BLaER1 treated with 17β-estradiol and CSF1 and Interleukin-3, amounts not matched to agents 10 nM and 100 nM (cell line): ENCODE measurements around the gene DECR2.

ENCODE experiments used
- H3K27ac ChIP-seq, 11 experiments: shearing (Covaris generic); formaldehyde crosslinking; 2 replicates each; pipeline ENCODE4 v1.8.1; 2022
- H3K27me3 ChIP-seq, 11 experiments: shearing (Covaris generic); formaldehyde crosslinking; 2 replicates each; pipeline ENCODE4 v1.8.1; 2022
- H3K36me3 ChIP-seq, 11 experiments: shearing (Covaris generic); formaldehyde crosslinking; 2 replicates each; pipeline ENCODE4 v1.8.1; 2022
- H3K4me1 ChIP-seq, 10 experiments: shearing (Covaris generic); formaldehyde crosslinking; 2 replicates each; pipeline ENCODE4 v1.8.1; 2022
- H3K4me2 ChIP-seq, 11 experiments: shearing (Covaris generic); formaldehyde crosslinking; 2 replicates each; pipeline ENCODE4 v1.8.1; 2022
- H3K4me3 ChIP-seq, 10 experiments: shearing (Covaris generic); formaldehyde crosslinking; 2 replicates each; pipeline ENCODE4 v1.8.1; 2022
- H3K9ac ChIP-seq, 11 experiments: shearing (Covaris generic); formaldehyde crosslinking; 2 replicates each; pipeline ENCODE4 v1.8.1; 2022
- H3K9me3 ChIP-seq, 11 experiments: shearing (Covaris generic); formaldehyde crosslinking; replicated peaks in 1 of 11; 2 replicates each; pipeline ENCODE4 v1.8.1; 2022
- H4K20me1 ChIP-seq, 11 experiments: shearing (Covaris generic); formaldehyde crosslinking; 2 replicates each; pipeline ENCODE4 v1.8.1; 2022
- Cebpa-rat ChIP-seq, 11 experiments: shearing (Covaris generic); IDR thresholded peaks; 2 replicates each; pipeline ENCODE4 v1.8.1; 2022

The DECR2 gene

DNA sequence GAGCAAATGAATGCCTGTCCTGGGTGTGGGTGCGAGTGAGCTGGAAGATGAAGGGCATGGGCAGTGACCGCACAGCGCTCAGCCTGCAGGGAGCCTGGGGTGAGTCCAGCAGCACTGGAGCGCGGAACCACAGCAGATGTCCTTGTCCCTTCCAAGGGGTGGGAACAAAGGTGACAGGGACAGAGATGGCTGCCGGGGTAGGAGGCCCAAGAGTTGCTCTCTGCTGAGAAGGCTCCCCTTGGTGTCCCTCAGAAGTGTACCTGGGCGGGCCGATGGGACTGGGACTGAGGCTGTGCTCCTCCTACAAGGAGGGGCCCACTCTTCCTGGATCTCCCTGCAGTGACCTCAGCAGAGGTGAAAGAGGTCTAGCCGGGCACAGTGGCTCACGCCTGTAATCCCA is 12.3 kb upstream of the DECR2 start:
- no peak overlapping the region for H3K27ac ChIP-seq
- H4K20me1 ChIP-seq: no peaks in the 10 kb centered on the region
- peaks cover 0 to 6% (median 0%) of the 10 kb centered on the region in 11 experiments; a peak in 5 of 22 replicates for H3K9me3 ChIP-seq
- H3K4me2 ChIP-seq: no peak overlapping the region
- H3K4me1 ChIP-seq: peaks cover 19 to 39% (median 25%) of the 10 kb centered on the region in 10 experiments
- H3K27me3 ChIP-seq: no peaks in the 10 kb centered on the region
- 0 out of 22 replicates have a peak overlapping the region, but pooled peaks of 1 of the 11 experiments have one; percentile 5 for H3K9ac ChIP-seq
- H3K36me3 ChIP-seq: no peaks in the 10 kb centered on the region
- TF ChIP-seq Cebpa-rat (IDR thresholded peaks at IDR 0.05): no peak
- H3K4me3 ChIP-seq: no peak overlapping the region

DNA sequence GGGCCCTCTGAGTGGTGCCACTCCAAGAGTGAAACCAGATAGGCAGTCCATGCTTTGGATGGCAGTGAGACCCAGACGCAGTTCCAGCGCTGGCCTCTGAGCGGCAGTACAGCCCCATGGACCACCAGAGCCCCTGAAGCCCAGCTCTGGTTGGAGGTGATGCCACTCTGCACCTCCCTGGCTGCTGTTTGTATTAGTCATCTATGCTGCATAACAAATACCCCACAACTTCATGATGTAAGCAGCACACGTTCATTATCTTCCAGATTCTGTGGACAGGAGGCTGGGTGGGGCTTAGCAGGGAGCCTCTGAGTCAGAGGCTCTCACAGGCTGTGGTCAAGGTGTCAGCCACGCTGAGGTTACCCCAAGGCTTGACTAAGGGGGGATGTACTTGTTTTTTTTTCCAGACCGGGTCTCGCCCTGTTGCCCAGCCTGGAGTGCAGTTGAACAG is 9.8 kb upstream of the DECR2 start:
- H3K27ac ChIP-seq: no peak overlapping the region
- no peak for TF ChIP-seq Cebpa-rat (IDR thresholded peaks at IDR 0.05)
- H3K9me3 ChIP-seq: peaks cover 0 to 6% (median 0%) of the 10 kb centered on the region in 11 experiments; a peak in 5 of 22 replicates
- H3K4me3 ChIP-seq: no peak overlapping the region
- no peak overlapping the region for H3K4me2 ChIP-seq
- peaks cover 15 to 42% (median 22%) of the 10 kb centered on the region in 10 experiments; a peak in 19 of 20 replicates for H3K4me1 ChIP-seq
- no peaks in the 10 kb centered on the region for H4K20me1 ChIP-seq
- 0 out of 22 replicates have a peak overlapping the region, but pooled peaks of 1 of the 11 experiments have one; percentile 37 for H3K9ac ChIP-seq
- H3K36me3 ChIP-seq: no peaks in the 10 kb centered on the region
- H3K27me3 ChIP-seq: no peaks in the 10 kb centered on the region

- peak overlapping the region in 5 of 11 experiments; percentile 11 to 51 (median 23); a peak in 5 of 22 replicates for H3K9ac ChIP-seq
- H3K4me1 ChIP-seq: peaks cover 15 to 42% (median 22%) of the 10 kb centered on the region in 10 experiments; a peak in 19 of 20 replicates
- H3K27ac ChIP-seq: peak overlapping the region in 8 of 11 experiments; percentile 25 to 68 (median 46); a peak in 13 of 22 replicates
- H3K36me3 ChIP-seq: no peaks in the 10 kb centered on the region
- H3K27me3 ChIP-seq: no peaks in the 10 kb centered on the region
- peaks cover 0 to 6% (median 0%) of the 10 kb centered on the region in 11 experiments; a peak in 5 of 22 replicates for H3K9me3 ChIP-seq
- H3K4me3 ChIP-seq: no peak overlapping the region
- peak in 2 of 11 experiments; percentile 11 to 40; a peak in 1 of 22 replicates for TF ChIP-seq Cebpa-rat (IDR thresholded peaks at IDR 0.05)
- H4K20me1 ChIP-seq: no peaks in the 10 kb centered on the region
- H3K4me2 ChIP-seq: peak overlapping the region in 6 of 11 experiments; percentile 12 to 57 (median 28); a peak in 8 of 22 replicates
These were observed 9.1 kb upstream of the DECR2 start for GRCh38 chr16:392450-393030.

- Histone ChIP-seq H4K20me1 (peaks cover 5 to 28% (median 24%) of the 10 kb centered on the region in 11 experiments; a peak in 17 of 22 replicates), H3K9ac (peak overlapping the region; percentile 45 to 95 (median 90); a peak in 9 of 22 replicates), H3K27ac (peak overlapping the region in 5 of 11 experiments; percentile 42 to 93 (median 92); a peak in 6 of 22 replicates), H3K27me3 (no peaks in the 10 kb centered on the region), H3K4me1 (peaks cover 44 to 62% (median 52%) of the 10 kb centered on the region in 10 experiments), H3K4me3 (peak overlapping the region in 9 of 10 experiments; percentile 66 to 86 (median 76); a peak in 15 of 20 replicates), H3K9me3 (peaks cover 0 to 6% (median 0%) of the 10 kb centered on the region in 11 experiments; a peak in 5 of 22 replicates), H3K36me3 (peaks cover 9 to 22% (median 17%) of the 10 kb centered on the region in 11 experiments; a peak in 19 of 22 replicates), H3K4me2 (peak overlapping the region; percentile 55 to 95 (median 83))
- no peak for TF ChIP-seq Cebpa-rat (IDR thresholded peaks at IDR 0.05)
These were observed 5.5 kb upstream of the DECR2 start for GRCh38 chr16:396199-396598.

DNA sequence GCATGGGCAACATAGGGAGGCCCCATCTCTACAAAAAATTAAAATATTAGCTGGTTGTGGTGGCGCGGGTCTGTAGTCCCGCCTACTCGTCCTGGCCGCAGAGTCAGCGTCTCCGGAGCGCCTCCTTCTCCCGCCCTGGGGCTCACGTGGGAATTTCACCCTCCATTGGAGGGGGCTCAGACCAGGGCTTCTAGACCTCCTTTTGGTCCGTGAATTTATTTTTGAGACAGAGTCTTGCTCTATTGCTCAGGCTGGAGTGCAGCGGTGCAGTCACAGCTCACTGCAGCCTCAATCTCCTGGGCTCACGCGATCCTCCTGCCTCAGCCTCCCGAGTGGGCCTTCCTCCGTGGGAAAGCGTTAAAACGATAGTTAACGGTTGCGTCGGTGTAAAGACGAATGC is 5.1 kb upstream of the DECR2 start:
- H3K9ac ChIP-seq: peak overlapping the region; percentile 45 to 95 (median 90); a peak in 18 of 22 replicates
- H3K27ac ChIP-seq: peak overlapping the region in 9 of 11 experiments; percentile 30 to 94 (median 92); a peak in 14 of 22 replicates
- H3K4me1 ChIP-seq: peaks cover 44 to 62% (median 51%) of the 10 kb centered on the region in 10 experiments
- peaks cover 9 to 22% (median 17%) of the 10 kb centered on the region in 11 experiments; a peak in 19 of 22 replicates for H3K36me3 ChIP-seq
- peak overlapping the region; percentile 55 to 95 (median 83) for H3K4me2 ChIP-seq
- peak overlapping the region; percentile 66 to 86 (median 75) for H3K4me3 ChIP-seq
- H3K27me3 ChIP-seq: no peaks in the 10 kb centered on the region
- peaks cover 0 to 6% (median 0%) of the 10 kb centered on the region in 11 experiments; a peak in 5 of 22 replicates for H3K9me3 ChIP-seq
- no peak for TF ChIP-seq Cebpa-rat (IDR thresholded peaks at IDR 0.05)
- H4K20me1 ChIP-seq: peaks cover 5 to 28% (median 24%) of the 10 kb centered on the region in 11 experiments; a peak in 17 of 22 replicates

GRCh38 chr16:397135-397661 is 4.5 kb upstream of the DECR2 start, which contains the start of gene NME4:
Gene NME4, plus strand, starts transcription at chr16:397199. Its CDS starts 24 bp downstream, at chr16:397223.
- Histone ChIP-seq H3K9me3 (no peaks in the 10 kb centered on the region; a peak in 2 of 22 replicates), H3K27ac (peak within 1 kb of the TSS; percentile 76 to 94 (median 91); a peak in 21 of 22 replicates), H4K20me1 (peaks cover 5 to 28% (median 24%) of the 10 kb centered on the region in 11 experiments; a peak in 17 of 22 replicates), H3K36me3 (peaks cover 9 to 22% (median 17%) of the 10 kb centered on the region in 11 experiments; a peak in 19 of 22 replicates), H3K27me3 (no peaks in the 10 kb centered on the region), H3K9ac (peak within 1 kb of the TSS; percentile 82 to 95 (median 91)), H3K4me2 (peak within 1 kb of the TSS; percentile 58 to 95 (median 92)), H3K4me3 (peak within 1 kb of the TSS; percentile 66 to 86 (median 75)), H3K4me1 (peaks cover 45 to 61% (median 53%) of the 10 kb centered on the region in 10 experiments)
- TF ChIP-seq Cebpa-rat (IDR thresholded peaks at IDR 0.05): no peak

- peaks cover 5 to 28% (median 24%) of the 10 kb centered on the region in 11 experiments; a peak in 17 of 22 replicates for H4K20me1 ChIP-seq
- H3K9me3 ChIP-seq: no peaks in the 10 kb centered on the region
- no peaks in the 10 kb centered on the region for H3K27me3 ChIP-seq
- peak overlapping the region in 7 of 10 experiments; percentile 5 to 45 (median 29); a peak in 5 of 20 replicates for H3K4me3 ChIP-seq
- H3K4me1 ChIP-seq: peaks cover 46 to 61% (median 56%) of the 10 kb centered on the region in 10 experiments
- peak overlapping the region; percentile 11 to 65 (median 47); a peak in 17 of 22 replicates for H3K9ac ChIP-seq
- peaks cover 9 to 22% (median 17%) of the 10 kb centered on the region in 11 experiments; a peak in 19 of 22 replicates for H3K36me3 ChIP-seq
- H3K27ac ChIP-seq: peak overlapping the region in 4 of 11 experiments; percentile 27 to 38 (median 34); a peak in 8 of 22 replicates
- TF ChIP-seq Cebpa-rat (IDR thresholded peaks at IDR 0.05): no peak
- H3K4me2 ChIP-seq: peak overlapping the region; percentile 40 to 95 (median 90)
These were observed 3.9 kb upstream of the DECR2 start for GRCh38 chr16:397736-398332.
